CD1c-positive myeloid dendritic cell (primary cell): ENCODE results near the gene STXBP5.
A peak's percentile ranks its signal among the peaks of the same experiment; 100 is the strongest.
"Not testable (repeated sequence)": the region's sequence is repeated elsewhere in the genome, so short reads cannot be mapped to it uniquely, and the experiment has no call there.

Source experiments
- DNase-seq: peaks from one replicate; pipeline ENCODE4 v3.0.0-alpha.2; 2016; ENCODE audit errors: extremely low spot score

The STXBP5 gene

GRCh38 chr6:147246853-147247635 lies 42.8 kb downstream of the STXBP5 start:
- no peak for DNase-seq

GRCh38 chr6:147248859-147249258 lies 44.6 kb downstream of the STXBP5 start:
- no peak for DNase-seq

GRCh38 chr6:147251072-147251471 lies 46.9 kb downstream of the STXBP5 start:
- no peak for DNase-seq

DNA sequence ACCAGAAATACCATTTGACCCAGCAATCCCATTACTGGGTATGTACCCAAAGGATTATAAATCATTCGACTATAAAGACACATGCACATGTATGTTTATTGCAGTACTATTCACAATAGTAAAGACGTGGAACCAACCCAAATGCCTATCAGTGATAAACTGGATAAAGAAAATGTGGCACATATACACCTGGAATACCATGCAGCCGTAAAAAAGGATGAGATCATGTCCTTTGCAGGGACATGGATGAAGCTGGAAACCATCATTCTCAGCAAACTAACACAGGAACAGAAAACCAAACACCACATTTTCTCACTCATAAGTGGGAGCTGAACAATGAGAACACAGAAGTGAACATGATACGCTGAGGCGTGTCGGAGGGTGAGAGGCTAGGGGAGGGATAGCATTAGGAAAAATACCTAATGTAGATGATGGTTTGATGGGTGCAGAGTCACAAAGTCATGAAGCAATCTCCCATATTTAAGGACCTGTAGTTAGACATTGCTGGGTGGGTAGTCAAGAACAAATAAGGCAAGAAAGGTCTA lies 50.8 kb downstream of the STXBP5 start:
- DNase-seq = not testable (repeated sequence)

DNA sequence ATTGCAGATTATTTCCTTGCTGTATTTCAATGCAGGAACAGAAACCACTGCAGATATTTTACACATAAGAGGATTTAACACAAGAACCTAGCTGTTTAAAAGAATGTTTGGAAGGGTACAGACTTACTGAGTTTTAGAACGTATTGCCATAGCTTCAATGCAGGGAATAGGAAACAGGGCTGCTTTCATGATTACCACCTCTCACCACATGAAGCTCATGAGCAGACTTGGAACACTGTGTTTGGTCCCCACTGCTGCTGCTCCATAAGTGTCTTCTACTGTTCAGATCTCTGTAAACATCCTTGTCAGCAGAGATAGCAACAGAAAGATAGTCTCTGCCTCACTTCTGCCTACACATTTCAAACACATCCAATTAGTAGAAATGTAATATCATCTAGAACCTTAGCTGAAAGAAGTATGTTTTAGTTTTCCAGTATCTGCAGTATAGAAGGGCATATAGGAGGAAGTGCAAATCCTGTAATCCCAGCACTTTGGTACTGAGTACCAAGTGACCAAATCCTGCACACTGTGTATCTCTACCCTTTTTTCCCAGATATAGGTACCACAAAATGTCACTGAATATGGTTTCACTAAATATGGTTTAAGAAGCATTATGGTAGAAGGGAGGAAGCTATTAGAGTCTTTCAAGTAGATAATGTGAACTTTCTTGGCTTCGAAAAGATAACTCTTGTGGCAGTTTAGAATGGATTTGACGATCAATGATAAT lies 51.9 kb downstream of the STXBP5 start:
- no peak for DNase-seq

DNA sequence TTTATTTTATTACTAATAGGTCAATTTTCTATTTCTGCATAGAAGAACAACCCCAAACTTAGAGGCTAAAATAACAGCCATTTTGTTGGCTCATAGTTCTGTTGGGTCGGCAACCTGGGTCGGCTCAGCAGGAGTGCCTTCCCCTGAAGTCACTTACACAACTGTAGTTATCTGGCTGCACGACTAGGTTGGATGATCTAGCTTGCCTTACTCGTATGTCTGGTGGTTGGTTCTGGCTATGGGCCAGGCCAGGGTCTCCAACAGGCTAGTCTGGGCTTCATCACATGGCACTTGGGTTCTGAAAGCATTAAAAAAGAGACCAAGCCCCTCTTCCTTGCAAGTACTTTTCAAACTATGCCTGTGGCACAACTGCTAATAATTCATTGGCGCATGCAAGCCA lies 53.5 kb downstream of the STXBP5 start:
- DNase-seq = no peak

DNA sequence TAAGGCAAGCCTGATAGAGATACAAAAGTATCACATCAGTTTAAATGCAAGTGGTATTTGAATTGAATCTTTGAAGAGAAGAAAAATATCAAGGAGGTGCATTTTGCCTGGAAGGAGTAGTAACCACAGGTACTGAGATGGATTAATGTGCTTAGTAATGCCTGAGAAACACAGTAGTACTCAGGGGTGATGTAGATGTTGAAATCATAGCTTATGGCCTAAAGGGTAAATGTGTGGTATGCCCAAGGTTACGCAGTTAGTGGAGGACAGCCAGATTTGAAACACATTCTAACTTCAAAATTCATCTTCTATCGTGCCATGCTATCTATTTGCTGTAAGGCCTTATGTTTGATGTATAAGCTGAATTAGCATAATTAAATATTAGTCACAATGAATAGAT lies 55.9 kb downstream of the STXBP5 start:
- DNase-seq = no peak

GRCh38 chr6:147262946-147263345 lies 58.7 kb downstream of the STXBP5 start:
- DNase-seq = no peak

GRCh38 chr6:147266821-147267220 lies 62.6 kb downstream of the STXBP5 start:
- DNase-seq = no peak

- DNase-seq = no peak
Observed at GRCh38 chr6:147267658-147268057, 63.4 kb downstream of the STXBP5 start.

DNA sequence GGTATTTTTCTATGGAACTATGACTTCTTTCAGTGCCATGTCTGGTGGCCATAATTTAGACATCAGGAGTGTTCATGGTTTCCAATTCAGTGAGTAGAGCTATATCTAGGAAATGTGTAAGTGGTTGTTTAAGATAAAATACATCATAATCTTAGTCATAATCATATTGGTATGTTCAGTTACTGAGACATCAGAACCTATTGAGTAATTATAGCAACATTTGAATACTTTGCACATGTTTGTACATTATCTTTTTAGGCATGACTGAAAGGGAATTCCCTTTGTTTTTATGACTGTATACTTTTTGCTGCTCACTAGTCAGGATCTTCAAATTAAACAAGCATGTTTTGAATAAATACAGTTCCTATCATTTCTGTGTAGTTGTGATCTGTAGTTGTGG lies 64.0 kb downstream of the STXBP5 start:
- DNase-seq = no peak

DNA sequence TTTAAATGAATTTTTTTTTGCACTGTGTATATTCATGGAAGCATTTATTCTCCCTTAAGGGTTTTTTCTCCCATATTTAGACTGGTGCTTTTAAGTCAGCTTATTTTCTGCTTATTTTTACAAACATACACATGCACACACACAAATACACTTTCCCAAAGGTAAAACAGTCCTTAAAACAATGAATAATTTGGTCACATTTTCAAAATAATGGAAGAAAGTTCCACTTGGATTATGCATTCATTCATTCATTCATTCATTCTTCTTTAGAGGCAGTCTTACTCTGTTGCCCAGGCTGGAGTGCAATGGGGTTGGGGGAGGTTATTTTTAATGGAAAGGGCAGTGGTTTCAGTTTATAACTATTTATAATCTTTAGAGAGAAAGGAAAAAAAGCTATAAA lies 69.8 kb downstream of the STXBP5 start:
- no peak for DNase-seq

DNA sequence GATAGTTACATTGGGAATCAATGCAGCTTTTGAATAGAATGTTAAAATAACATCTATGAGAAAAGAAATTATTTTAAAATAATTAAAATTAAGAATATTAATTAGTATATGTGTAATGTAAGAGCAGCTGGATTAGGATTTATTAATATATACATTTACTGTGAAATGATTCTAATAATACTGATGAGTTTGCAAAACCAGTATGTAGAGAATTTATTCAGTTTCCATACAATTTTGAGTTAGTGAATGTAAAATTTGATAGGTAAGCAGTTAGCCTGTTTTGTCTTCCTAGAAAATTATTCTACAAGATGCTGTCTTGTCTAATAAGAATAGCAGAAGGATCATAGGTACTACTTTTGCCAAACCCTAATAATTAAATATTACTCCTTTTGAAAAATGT lies 70.6 kb downstream of the STXBP5 start:
- DNase-seq = no peak

DNA sequence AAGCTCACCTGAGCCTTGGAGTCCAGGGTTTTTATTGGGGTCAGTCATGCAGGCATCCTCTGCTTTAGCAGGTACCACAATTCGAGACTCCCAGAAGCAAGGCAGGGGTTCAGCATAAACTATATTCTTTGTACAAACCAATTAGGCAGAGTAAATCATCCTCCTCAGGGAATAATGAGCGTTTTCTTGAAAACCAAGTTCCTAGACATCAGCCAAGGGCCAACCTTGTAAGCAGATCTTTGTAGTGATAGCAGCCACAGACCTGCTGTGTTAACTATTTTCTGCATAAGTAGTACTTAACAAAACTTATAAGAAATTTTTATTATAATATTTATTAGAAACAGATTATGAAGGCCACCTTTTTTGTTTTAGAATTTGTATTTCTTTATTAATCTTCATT lies 74.7 kb downstream of the STXBP5 start:
- DNase-seq = no peak

GRCh38 chr6:147279427-147279826 lies 75.2 kb downstream of the STXBP5 start:
- DNase-seq = no peak

DNA sequence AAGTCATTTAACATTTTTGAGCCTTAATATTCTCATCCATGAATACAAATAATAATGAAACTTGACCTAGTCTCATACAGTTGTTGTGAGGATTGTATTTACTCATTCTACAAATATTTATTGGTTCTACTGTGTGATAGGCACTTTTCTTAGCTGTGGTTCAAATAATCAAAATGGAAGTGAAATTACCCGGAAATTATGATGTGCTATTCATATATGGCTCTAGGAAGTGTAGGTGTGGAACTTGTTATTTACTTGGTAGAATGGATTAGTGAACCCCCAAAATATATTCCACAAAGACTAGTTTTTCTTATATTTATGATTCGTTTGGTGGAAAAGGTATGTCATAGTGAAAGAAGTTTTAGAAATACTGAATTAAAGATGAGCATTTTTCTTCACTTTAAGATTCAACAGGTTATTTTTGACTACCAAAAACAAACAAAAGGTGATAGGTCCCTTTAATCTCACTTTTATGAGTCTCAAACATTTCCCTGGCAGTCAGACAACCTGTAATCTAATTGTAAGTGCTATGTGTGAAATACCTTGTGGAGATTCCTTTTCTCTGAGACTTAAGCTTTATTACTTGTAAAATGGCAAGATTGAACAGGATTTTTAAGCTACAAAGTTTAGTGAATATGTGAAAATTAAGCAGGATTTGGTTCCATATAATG lies 77.8 kb downstream of the STXBP5 start:
- DNase-seq = no peak

- no peak for DNase-seq
Observed at GRCh38 chr6:147282566-147282959, 78.3 kb downstream of the STXBP5 start.

GRCh38 chr6:147283460-147283859 lies 79.2 kb downstream of the STXBP5 start:
- no peak for DNase-seq

GRCh38 chr6:147285087-147285855 lies 81.1 kb downstream of the STXBP5 start:
- peak; percentile 25 for DNase-seq

- no peak for DNase-seq
Observed at GRCh38 chr6:147287869-147288271, 83.7 kb downstream of the STXBP5 start.

GRCh38 chr6:147297124-147297523 lies 92.9 kb downstream of the STXBP5 start:
- DNase-seq = no peak
